Lower leg skin (tissue), 4 donors: ENCODE data around the gene SNX24. TPM values are rescaled to one million over a fixed set of nuclear protein-coding genes. Genes with fewer than 3 reads are reported as not detected.
"Not testable (repeated sequence)": the region's sequence is repeated elsewhere in the genome, so short reads cannot be mapped to it uniquely, and the experiment has no call there.

Experiments
- DNase-seq, 2 donors: peaks; one replicate each; pipeline ENCODE4 v3.0.0-alpha.2; 2019; ENCODE audit warnings: low spot score in 2 of 2
- H3K4me3 ChIP-seq: fragments of 200-600 bp; sonication (generic); 2 replicates; pipeline ENCODE4 v1.5.1; 2017; ENCODE audit warnings: mild to moderate bottlenecking, low read depth; ENCODE audit not compliant: poor library complexity, severe bottlenecking
- POLR2A ChIP-seq, 2 donors: fragments of 450-650 bp; IDR thresholded peaks; one replicate each; pipeline ENCODE4 v1.6.1; 2016 to 2017; ENCODE audit warnings: antibody characterized with exemption in 2 of 2, mild to moderate bottlenecking in 1 of 2, moderate library complexity in 1 of 2
- WGBS, 2 donors: methylation state at CpG; one replicate each; pipeline ENCODE4 v1.1.5; 2018; 5-methylcytosine and 5-hydroxymethylcytosine counted together
- intact Hi-C: fragments of 100-400 bp; cut with DNase I; formaldehyde crosslinking; loops from one replicate; pipeline ENCODE4 v1.15.0; 2023; ENCODE audit warnings: low total_unique reads
- total RNA-seq, 4 donors: library from RNA; depleted of rRNA; stranded (reverse); fragments of >200 nt; gene quantifications; one replicate each; pipeline ENCODE4 v1.1.0, GENCODE V29; 2016
- TF ChIP-seq, protein P1 (sequence below), 3 donors: fragments of 450-650 bp; IDR thresholded peaks; one replicate each; pipeline ENCODE4 v1.5.1; 2016; ENCODE audit warnings: antibody characterized with exemption in 3 of 3, mild to moderate bottlenecking in 3 of 3, moderate library complexity in 2 of 3

Gene SNX24
- total RNA-seq, 4 donors from 2014 or later: 20.1 to 28.1 (median 20.9) TPM

DNA sequence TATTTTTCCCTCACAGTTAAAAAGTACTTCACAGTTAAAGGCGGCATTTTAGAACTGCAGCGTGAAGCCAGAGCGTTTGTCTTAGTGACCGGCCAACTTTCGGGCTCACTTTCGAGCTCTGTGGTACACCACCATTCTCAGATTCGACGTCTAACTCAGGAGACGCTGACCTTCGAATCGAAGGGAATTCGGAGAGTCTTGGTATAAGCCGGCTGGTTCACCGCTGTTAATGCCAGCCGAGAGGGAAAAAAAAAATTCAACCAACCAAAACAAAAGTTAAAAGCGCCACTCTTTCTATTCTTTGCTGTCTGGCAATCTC, 544 bp upstream of the SNX24 start:
- WGBS, 2 donors: 0% methylated on average over 16 of the region's 16 CpGs
- DNase-seq: no peak
- peak overlapping the region; percentile 84 for H3K4me3 ChIP-seq
- TF ChIP-seq POLR2A (IDR thresholded peaks at IDR 0.05): no peak
- TF ChIP-seq, protein P1, sequence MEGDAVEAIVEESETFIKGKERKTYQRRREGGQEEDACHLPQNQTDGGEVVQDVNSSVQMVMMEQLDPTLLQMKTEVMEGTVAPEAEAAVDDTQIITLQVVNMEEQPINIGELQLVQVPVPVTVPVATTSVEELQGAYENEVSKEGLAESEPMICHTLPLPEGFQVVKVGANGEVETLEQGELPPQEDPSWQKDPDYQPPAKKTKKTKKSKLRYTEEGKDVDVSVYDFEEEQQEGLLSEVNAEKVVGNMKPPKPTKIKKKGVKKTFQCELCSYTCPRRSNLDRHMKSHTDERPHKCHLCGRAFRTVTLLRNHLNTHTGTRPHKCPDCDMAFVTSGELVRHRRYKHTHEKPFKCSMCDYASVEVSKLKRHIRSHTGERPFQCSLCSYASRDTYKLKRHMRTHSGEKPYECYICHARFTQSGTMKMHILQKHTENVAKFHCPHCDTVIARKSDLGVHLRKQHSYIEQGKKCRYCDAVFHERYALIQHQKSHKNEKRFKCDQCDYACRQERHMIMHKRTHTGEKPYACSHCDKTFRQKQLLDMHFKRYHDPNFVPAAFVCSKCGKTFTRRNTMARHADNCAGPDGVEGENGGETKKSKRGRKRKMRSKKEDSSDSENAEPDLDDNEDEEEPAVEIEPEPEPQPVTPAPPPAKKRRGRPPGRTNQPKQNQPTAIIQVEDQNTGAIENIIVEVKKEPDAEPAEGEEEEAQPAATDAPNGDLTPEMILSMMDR (IDR thresholded peaks at IDR 0.05): no peak
- intact Hi-C loops: loop anchor here (5.0 kb wide), 1 partner anchor 143 kb away; no protein-coding TSS in a partner anchor

DNA sequence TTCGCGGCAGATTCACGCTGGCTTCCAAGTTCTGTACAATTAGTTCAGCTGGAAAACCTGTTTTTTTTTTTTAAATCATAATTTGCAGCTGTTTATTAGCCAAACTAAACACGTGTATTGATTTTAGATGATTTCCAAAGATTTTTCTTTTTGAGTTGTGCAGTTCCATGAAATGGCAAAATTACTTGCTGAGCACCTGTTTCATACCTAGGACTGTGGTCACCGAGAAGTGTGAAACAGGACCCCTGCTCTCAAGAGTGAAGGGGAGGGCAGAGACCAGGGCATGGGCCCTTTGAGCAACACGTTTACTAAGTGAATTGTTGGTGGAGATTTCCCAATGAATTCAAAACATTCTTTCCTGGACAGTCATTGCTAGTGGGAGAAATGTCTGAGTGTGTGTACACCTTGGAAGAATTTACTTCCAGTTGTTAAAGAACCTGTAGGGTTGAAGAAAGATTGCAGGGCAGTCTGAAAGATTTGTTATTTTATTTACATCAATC, 688 bp downstream of the SNX24 start:
- intact Hi-C loops: loop anchor here (5.0 kb wide), 1 partner anchor 144 kb away; no protein-coding TSS in a partner anchor
- 1% methylated on average over 6 of the region's 6 CpGs for WGBS, 2 donors
- no peak for DNase-seq
- H3K4me3 ChIP-seq: peak overlapping the region; percentile 84
- no peak for TF ChIP-seq POLR2A (IDR thresholded peaks at IDR 0.05)
- TF ChIP-seq, protein P1 (IDR thresholded peaks at IDR 0.05): no peak

DNA sequence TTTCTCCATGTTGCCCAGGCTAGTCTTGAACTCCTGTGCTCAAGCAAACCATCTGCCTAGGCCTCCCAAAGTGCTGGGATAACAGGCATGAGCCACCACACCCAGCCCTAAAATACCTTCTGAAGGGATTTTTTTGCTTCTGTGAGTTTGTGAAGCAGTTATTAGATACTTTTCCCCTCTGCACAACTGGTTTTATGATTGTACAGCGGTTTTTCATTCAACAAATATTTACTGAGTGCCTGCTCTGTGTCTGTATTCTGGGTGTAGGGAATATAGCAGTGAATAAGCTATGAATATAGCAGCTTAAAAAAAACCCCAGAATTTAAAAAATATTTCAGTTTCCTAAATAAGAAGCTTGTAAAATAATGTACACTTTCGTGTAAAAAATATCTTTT, 2.3 kb downstream of the SNX24 start:
- DNase-seq: no peak
- 98% methylated on average over 2 of the region's 2 CpGs for WGBS, 2 donors
- no peak overlapping the region for H3K4me3 ChIP-seq
- intact Hi-C loops: loop anchor here (5.0 kb wide), 1 partner anchor 145 kb away; no protein-coding TSS in a partner anchor
- TF ChIP-seq POLR2A (IDR thresholded peaks at IDR 0.05): no peak
- TF ChIP-seq, protein P1 (IDR thresholded peaks at IDR 0.05): no peak

DNA sequence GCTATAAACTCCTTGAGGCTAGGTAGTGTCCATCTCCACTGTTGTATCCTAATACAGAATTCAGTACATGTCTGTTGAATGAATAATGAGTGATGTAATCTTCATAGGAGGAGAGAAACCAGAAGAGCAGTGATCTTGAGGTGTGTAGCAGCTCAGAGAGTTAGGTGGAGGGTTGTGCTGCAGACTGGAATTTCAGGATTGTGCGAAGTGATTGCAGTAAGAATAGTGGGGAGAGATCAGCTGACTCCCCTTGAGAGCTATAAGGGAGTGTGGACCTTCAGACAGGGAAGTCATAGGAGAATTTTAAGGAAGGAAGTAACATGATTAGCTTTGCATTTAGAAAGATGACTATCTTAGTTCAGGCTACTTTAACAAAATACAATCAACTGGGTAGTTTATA, 4.4 kb downstream of the SNX24 start:
- H3K4me3 ChIP-seq: no peak overlapping the region
- 42 to 50% methylated on average over 1 of the region's 1 CpG for WGBS, 2 donors
- TF ChIP-seq, protein P1 (IDR thresholded peaks at IDR 0.05): no peak
- no peak for TF ChIP-seq POLR2A (IDR thresholded peaks at IDR 0.05)
- intact Hi-C loops: loop anchor here (5.0 kb wide), 1 partner anchor 147 kb away; no protein-coding TSS in a partner anchor
- DNase-seq: no peak

DNA sequence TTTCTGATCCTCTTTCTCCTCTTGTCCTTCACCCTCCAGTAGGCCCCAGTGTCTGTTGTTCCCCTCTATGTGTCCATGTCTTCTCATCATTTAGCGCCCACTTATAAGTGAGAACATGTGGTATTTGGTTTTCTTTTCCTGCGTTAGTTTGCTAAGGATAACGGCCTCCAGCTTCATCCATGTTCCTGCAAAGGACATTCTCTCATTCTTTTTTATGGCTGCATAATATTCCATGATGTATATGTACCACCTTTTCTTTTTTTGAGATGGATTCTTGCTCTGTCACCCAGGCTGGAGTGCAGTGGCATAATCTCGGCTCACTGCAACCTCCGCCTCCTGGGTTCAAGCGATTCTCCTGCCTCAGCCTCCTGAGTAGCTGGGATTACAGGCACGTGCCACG, 12.1 kb downstream of the SNX24 start:
- 98 to 99% methylated on average over 8 of the region's 8 CpGs for WGBS, 2 donors
- H3K4me3 ChIP-seq, intact Hi-C loops, DNase-seq: not testable (repeated sequence)

DNA sequence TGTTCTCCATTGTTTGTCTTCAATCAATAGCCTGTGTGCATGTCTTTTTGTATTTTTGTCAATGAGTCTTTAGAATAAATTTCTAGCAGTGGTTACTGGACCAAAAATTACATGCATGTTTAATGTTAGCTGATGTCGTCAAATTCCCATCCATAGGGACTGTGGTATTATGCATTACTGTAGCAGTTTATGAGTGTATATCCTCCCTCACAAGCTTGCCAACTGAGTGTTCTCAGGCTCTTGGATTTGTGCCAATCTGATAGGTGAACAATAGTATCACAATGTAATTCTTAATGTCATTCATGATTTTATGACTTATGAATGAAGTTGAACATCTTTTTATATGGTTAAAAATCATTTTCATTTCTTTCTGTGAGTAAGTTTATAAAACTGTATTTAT, 13.0 kb downstream of the SNX24 start:
- 55 to 66% methylated on average over 1 of the region's 1 CpG for WGBS, 2 donors
- no peak for DNase-seq
- H3K4me3 ChIP-seq: no peak overlapping the region
- no peak for TF ChIP-seq POLR2A (IDR thresholded peaks at IDR 0.05)
- TF ChIP-seq, protein P1 (IDR thresholded peaks at IDR 0.05): no peak
- intact Hi-C loops: no loop called here
